H1 (cell line): ENCODE results near the gene CAMKK2. TPM values are rescaled to one million over a fixed set of nuclear protein-coding genes. Genes with fewer than 3 reads are reported as not detected.

Experiments
- CTBP2 ChIP-seq: IDR thresholded peaks from 2 replicates; pipeline ENCODE4 v1.7.0; 2011; ENCODE audit warnings: borderline replicate concordance, mild to moderate bottlenecking, moderate library complexity, mixed read lengths, low read length; ENCODE audit not compliant: insufficient read depth, insufficient read length
- SP4 ChIP-seq: IDR thresholded peaks from 2 replicates; pipeline ENCODE4 v1.6.1; 2012; ENCODE audit warnings: low read length, inconsistent platforms
- TAF1 ChIP-seq: IDR thresholded peaks from 2 replicates; pipeline ENCODE4 v1.6.1; 2011; ENCODE audit warnings: mild to moderate bottlenecking, low read depth, low read length
- TAF7 ChIP-seq: optimal IDR thresholded peaks from 2 replicates; pipeline ENCODE3; 2011; ENCODE audit warnings: low read depth, mild to moderate bottlenecking, inconsistent platforms, low read length, moderate library complexity, borderline replicate concordance
- ZNF274 ChIP-seq: IDR thresholded peaks from 2 replicates; pipeline ENCODE4 v1.7.0; 2012; ENCODE audit warnings: low read length, borderline replicate concordance; ENCODE audit errors: extremely low read depth
- polyA plus RNA-seq, 7 experiments: library from polyadenylated mRNA; depleted of rRNA in 3 of 7; stranded (reverse) in 5 of 7; unstranded in 2 of 7; fragments of >200 nt in 5 of 7; fragments of 200-250 nt in 2 of 7; gene quantifications; 1 replicate in 5 of 7; 2 replicates in 1 of 7; 4 replicates in 1 of 7; pipeline versions ENCODE4 v1.2.1 to v1.2.3, GENCODE V29; 2011 to 2013; ENCODE audit warnings: missing spikeins in 2 of 7, mixed read lengths in 2 of 7
- total RNA-seq: library from RNA; stranded (reverse); fragmentation: NEBNext Ultra II Directional; extraction: Animal tissue kit (Norgen Biotek cat#: 25700); gene quantifications from 2 replicates; pipeline ENCODE4 v1.2.1, GENCODE V29; 2021

The CAMKK2 gene
- total and polyA plus RNA-seq, 2 of the 8 experiments (the other 6 are each of a cell fraction or from before 2014, with no cell fraction given) = 29.6 to 30.6 TPM

DNA sequence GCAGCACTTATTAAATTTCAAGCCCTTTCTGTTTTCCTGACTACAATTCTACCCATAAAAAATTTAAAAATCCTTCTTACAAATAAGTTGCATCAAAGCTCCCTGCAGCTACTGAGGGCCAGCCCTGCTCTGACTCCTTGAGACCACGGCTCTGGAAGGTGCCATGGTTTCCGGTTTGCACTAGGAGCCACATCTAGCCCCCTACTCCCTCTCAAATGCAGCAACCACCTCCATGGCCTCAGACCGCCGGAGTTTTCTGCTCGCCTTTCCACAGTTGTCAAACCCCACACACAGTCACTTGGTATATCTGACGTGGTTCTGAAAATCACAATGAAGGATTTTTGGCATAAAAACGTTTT, 56.5 kb downstream of the CAMKK2 start (continued):
- TF ChIP-seq TAF7 (no peak), TAF1 (no peak), SP4 (no peak), ZNF274 (no peak), CTBP2 (no peak)
